Measurements from ENCODE around the gene PRPF40B. TPM values are rescaled to one million over a fixed set of nuclear protein-coding genes. Genes with fewer than 3 reads are reported as not detected.

PRPF40B gene
- total and polyA plus RNA-seq, 2 of the 13 experiments (the other 11 are each of a cell fraction or from before 2014, with no cell fraction given): 5.0 to 7.8 TPM

- TF ChIP-seq TERF1 (CRISPR knock-in tag; IDR thresholded peaks at IDR 0.05) (no peak), ZMYM3 (CRISPR knock-in tag; IDR thresholded peaks at IDR 0.05) (no peak), TRIM22 (IDR thresholded peaks at IDR 0.05) (no peak), HBP1 (CRISPR knock-in tag; IDR thresholded peaks at IDR 0.05; ENCODE audit: low read depth) (no peak), ZBTB3 (CRISPR knock-in tag; IDR thresholded peaks at IDR 0.05; ENCODE audit: borderline replicate concordance, low read depth) (no peak), TFE3 (CRISPR knock-in tag; IDR thresholded peaks at IDR 0.05) (0 out of 2 replicates have a peak, but pooled peaks have one; percentile 4), CENPBD1 (CRISPR knock-in tag; IDR thresholded peaks at IDR 0.05; ENCODE audit: borderline replicate concordance, low read depth) (0 out of 2 replicates have a peak, but pooled peaks have one; percentile 44), KMT2B (CRISPR knock-in tag; IDR thresholded peaks at IDR 0.05) (0 out of 2 replicates have a peak, but pooled peaks have one; percentile 41), UBTF (CRISPR knock-in tag; IDR thresholded peaks at IDR 0.05) (0 out of 2 replicates have a peak, but pooled peaks have one; percentile 16), RBM39 (IDR thresholded peaks at IDR 0.05; ENCODE audit: low read depth, low read length, poor library complexity, severe bottlenecking) (no peak), ZNF597 (CRISPR knock-in tag; IDR thresholded peaks at IDR 0.05) (no peak), ZBTB38 (CRISPR knock-in tag; IDR thresholded peaks at IDR 0.05) (no peak), DPF2 (CRISPR knock-in tag; IDR thresholded peaks at IDR 0.05; ENCODE audit: borderline replicate concordance, low read depth) (no peak), ZNF382 (CRISPR knock-in tag; IDR thresholded peaks at IDR 0.05; ENCODE audit: borderline replicate concordance) (no peak), ATF1 (CRISPR knock-in tag; IDR thresholded peaks at IDR 0.05) (no peak), MYNN (CRISPR knock-in tag; IDR thresholded peaks at IDR 0.05; ENCODE audit: low read depth) (no peak), PBX2 (CRISPR knock-in tag; IDR thresholded peaks at IDR 0.05) (no peak)
These were observed at the start of gene PRPF40B (continued) for GRCh38 chr12:49623142-49623904.

Measured in HepG2 (cell line).